KMS-11 (cell line): Measurements from ENCODE around the gene DNMT3L.
"Not testable (repeated sequence)": the region's sequence is repeated elsewhere in the genome, so short reads cannot be mapped to it uniquely, and the experiment has no call there.

ENCODE experiments used
- H2AFZ ChIP-seq: fragments of 200-600 bp; sonication (generic); 2 replicates; pipeline ENCODE4 v1.6.1; 2016; ENCODE audit warnings: antibody characterized with exemption, mixed run types, low read depth
- H3K27ac ChIP-seq: fragments of 200-600 bp; sonication (generic); 2 replicates; pipeline ENCODE4 v1.6.1; 2016; ENCODE audit warnings: mild to moderate bottlenecking, mixed run types
- H3K27me3 ChIP-seq: fragments of 200-600 bp; sonication (generic); 2 replicates; pipeline ENCODE4 v1.6.1; 2017; ENCODE audit warnings: mild to moderate bottlenecking, low read depth, mixed run types, moderate library complexity; ENCODE audit not compliant: insufficient read depth
- H3K36me3 ChIP-seq: fragments of 200-600 bp; sonication (generic); 2 replicates; pipeline ENCODE4 v1.6.1; 2017; ENCODE audit warnings: mild to moderate bottlenecking, mixed run types; ENCODE audit not compliant: insufficient read depth
- H3K4me1 ChIP-seq: fragments of 200-600 bp; sonication (generic); 2 replicates; pipeline ENCODE4 v1.6.1; 2016; ENCODE audit warnings: mild to moderate bottlenecking, low read depth, mixed run types; ENCODE audit not compliant: poor library complexity, severe bottlenecking
- H3K4me2 ChIP-seq: fragments of 200-600 bp; sonication (generic); 2 replicates; pipeline ENCODE4 v1.7.0; 2016; ENCODE audit warnings: mild to moderate bottlenecking, mixed run types
- H3K4me3 ChIP-seq: fragments of 200-600 bp; sonication (generic); IDR thresholded peaks from 2 replicates; pipeline ENCODE4 v1.6.1; 2017; ENCODE audit warnings: low read depth, low read length, mixed read lengths; ENCODE audit not compliant: insufficient read depth
- H3K79me2 ChIP-seq: fragments of 200-600 bp; sonication (generic); 2 replicates; pipeline ENCODE4 v1.6.1; 2016; ENCODE audit warnings: low read depth, mixed run types; ENCODE audit not compliant: insufficient read depth
- H3K9ac ChIP-seq: fragments of 200-600 bp; sonication (generic); 2 replicates; pipeline ENCODE4 v1.6.1; 2016; ENCODE audit warnings: mild to moderate bottlenecking, mixed run types
- H4K20me1 ChIP-seq: fragments of 200-600 bp; sonication (generic); 2 replicates; pipeline ENCODE4 v1.6.1; 2016; ENCODE audit warnings: mild to moderate bottlenecking, mixed run types; ENCODE audit not compliant: insufficient read depth
- TF ChIP-seq, protein P1 (sequence below): fragments of 200-600 bp; sonication (generic); conservative IDR thresholded peaks from 2 replicates; pipeline ENCODE4 v1.6.1; 2017; ENCODE audit warnings: low read depth, mild to moderate bottlenecking, antibody characterized with exemption, low read length, moderate library complexity, mixed read lengths

Gene DNMT3L

DNA sequence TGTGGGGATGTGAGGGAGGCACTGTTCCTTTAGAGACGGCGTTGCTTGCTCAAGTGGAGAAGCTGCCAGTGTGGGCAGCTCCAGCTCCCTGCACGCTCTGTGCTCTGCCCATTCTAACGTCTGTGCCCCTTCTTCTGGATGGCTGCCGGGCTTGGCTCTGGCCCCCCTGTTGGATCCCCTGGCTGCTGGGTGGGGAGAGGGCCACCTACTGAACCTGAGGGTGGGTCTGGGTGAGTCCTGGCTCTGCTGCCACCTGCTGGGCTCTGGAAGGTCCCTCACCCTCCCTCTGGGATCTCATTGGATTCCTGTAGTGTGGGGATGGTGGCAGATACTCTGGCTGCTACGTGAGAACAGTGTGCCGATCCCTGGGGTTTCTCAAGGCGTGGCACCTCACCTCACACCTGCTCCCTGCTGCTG is 43.2 kb upstream of the DNMT3L start:
- Histone ChIP-seq H4K20me1 (no peaks in the 10 kb centered on the region), H3K79me2 (peaks cover 60% of the 10 kb centered on the region), H3K4me3 (no peak overlapping the region), H3K4me1 (peaks cover 16% of the 10 kb centered on the region), H3K36me3 (no peaks in the 10 kb centered on the region), H2AFZ (no peak overlapping the region), H3K4me2 (no peak overlapping the region), H3K9ac (no peak overlapping the region), H3K27me3 (no peaks in the 10 kb centered on the region), H3K27ac (no peak overlapping the region)
- TF ChIP-seq, protein P1, sequence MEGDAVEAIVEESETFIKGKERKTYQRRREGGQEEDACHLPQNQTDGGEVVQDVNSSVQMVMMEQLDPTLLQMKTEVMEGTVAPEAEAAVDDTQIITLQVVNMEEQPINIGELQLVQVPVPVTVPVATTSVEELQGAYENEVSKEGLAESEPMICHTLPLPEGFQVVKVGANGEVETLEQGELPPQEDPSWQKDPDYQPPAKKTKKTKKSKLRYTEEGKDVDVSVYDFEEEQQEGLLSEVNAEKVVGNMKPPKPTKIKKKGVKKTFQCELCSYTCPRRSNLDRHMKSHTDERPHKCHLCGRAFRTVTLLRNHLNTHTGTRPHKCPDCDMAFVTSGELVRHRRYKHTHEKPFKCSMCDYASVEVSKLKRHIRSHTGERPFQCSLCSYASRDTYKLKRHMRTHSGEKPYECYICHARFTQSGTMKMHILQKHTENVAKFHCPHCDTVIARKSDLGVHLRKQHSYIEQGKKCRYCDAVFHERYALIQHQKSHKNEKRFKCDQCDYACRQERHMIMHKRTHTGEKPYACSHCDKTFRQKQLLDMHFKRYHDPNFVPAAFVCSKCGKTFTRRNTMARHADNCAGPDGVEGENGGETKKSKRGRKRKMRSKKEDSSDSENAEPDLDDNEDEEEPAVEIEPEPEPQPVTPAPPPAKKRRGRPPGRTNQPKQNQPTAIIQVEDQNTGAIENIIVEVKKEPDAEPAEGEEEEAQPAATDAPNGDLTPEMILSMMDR, result peak; percentile 78

DNA sequence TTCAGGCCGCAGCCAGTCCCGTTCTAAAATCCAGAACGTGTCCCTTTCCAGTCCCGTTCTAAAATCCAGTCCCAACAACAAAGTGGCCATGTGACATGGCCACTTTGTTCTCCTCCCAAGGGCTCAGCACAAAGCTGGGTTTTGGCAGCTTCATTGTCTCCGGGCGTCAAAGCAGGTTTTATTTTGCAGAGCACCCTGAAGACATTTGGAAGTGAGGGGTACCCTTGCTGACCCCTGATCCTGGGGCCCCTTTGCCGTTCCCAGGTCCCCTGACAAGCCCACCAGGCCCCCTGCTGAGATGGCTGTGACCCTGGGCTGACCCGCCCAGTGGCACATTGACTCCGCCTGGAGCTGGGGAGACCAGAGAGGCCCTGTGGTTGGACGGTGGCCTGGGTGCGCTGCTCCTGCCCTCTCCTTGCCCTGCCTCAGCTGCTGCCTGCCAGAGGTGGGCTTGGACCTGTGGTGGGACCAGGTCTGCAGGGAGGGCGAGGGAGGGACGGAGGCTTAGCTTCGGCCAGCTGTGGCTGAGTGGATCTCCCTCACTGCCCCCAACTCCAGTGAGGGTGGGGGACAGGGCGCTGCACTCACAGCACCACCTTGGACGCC is 42.4 kb upstream of the DNMT3L start:
- Histone ChIP-seq H3K79me2 (peaks cover 60% of the 10 kb centered on the region), H2AFZ (no peak overlapping the region), H3K4me2 (no peak overlapping the region), H4K20me1 (no peaks in the 10 kb centered on the region), H3K4me3 (no peak overlapping the region), H3K27ac (no peak overlapping the region; the same call in 1 of the 2 replicates), H3K9ac (no peak overlapping the region), H3K36me3 (no peaks in the 10 kb centered on the region), H3K27me3 (no peaks in the 10 kb centered on the region), H3K4me1 (peaks cover 19% of the 10 kb centered on the region)
- TF ChIP-seq, protein P1, result no peak

- Histone ChIP-seq H3K4me2 (no peak overlapping the region), H3K9ac (no peak overlapping the region), H3K4me1 (peaks cover 24% of the 10 kb centered on the region), H4K20me1 (no peaks in the 10 kb centered on the region), H3K27me3 (no peaks in the 10 kb centered on the region), H3K79me2 (peaks cover 60% of the 10 kb centered on the region), H2AFZ (no peak overlapping the region), H3K36me3 (no peaks in the 10 kb centered on the region), H3K4me3 (no peak overlapping the region), H3K27ac (no peak overlapping the region; the same call in 1 of the 2 replicates)
- TF ChIP-seq, protein P1, result no peak
These were observed 41.8 kb upstream of the DNMT3L start for GRCh38 chr21:44303490-44303981.

- H3K27ac ChIP-seq, H3K27me3 ChIP-seq, H2AFZ ChIP-seq, H3K9ac ChIP-seq, H4K20me1 ChIP-seq, H3K36me3 ChIP-seq, H3K4me2 ChIP-seq, H3K4me3 ChIP-seq: not testable (repeated sequence)
- H3K4me1 ChIP-seq, result peaks cover 31% of the 10 kb centered on the region
- peaks cover 60% of the 10 kb centered on the region for H3K79me2 ChIP-seq
These were observed 41.1 kb upstream of the DNMT3L start for GRCh38 chr21:44302573-44303401.
